Measurements from ENCODE around the gene PHF19.

GRCh38 chr9:120900824-120901223 lies 23.8 kb upstream of the PHF19 start:
- TF ChIP-seq CTCF (IDR thresholded peaks at IDR 0.05) (no peak), POLR2A (IDR thresholded peaks at IDR 0.05) (no peak)
